Measurements from ENCODE around the gene RHBDD1.
A peak's percentile ranks its signal among the peaks of the same experiment; 100 is the strongest.

The RHBDD1 gene

GRCh38 chr2:226978300-226978699 lies 142.4 kb downstream of the RHBDD1 start:
- no peaks in the 10 kb centered on the region for H4K20me1 ChIP-seq (ENCODE audit: insufficient read depth, low read length)
- no peak overlapping the region for H2AFZ ChIP-seq (ENCODE audit: low read length)
- no peak overlapping the region for H3K9ac ChIP-seq (ENCODE audit: low read length)
- H3K9me3 ChIP-seq (ENCODE audit: low read length), result no peaks in the 10 kb centered on the region
- no peaks in the 10 kb centered on the region for H3K9me2 ChIP-seq (ENCODE audit: low read depth, low read length)
- H3K36me3 ChIP-seq (ENCODE audit: insufficient read depth, low read length), result peaks cover 4% of the 10 kb centered on the region; the same call in 1 of the 2 replicates
- no peaks in the 10 kb centered on the region for H3K27me3 ChIP-seq (ENCODE audit: insufficient read depth, low read length)
- TF ChIP-seq CTCF (IDR thresholded peaks at IDR 0.05; ENCODE audit: low read length), result no peak
- no peak for TF ChIP-seq EZH2 (IDR thresholded peaks at IDR 0.05; ENCODE audit: borderline replicate concordance, low read length)
- no peak overlapping the region for H3K4me3 ChIP-seq (ENCODE audit: low read depth, low read length, poor library complexity, severe bottlenecking)
- H3K27ac ChIP-seq (ENCODE audit: low read depth, low read length, poor library complexity, severe bottlenecking), result peak overlapping the region; percentile 95
- H3K4me1 ChIP-seq (ENCODE audit: insufficient read depth, low read length, severe bottlenecking), result peaks cover 64% of the 10 kb centered on the region
- H3F3A ChIP-seq (ENCODE audit: insufficient read depth, low read length), result no peaks in the 10 kb centered on the region
- no peak overlapping the region for H3K4me2 ChIP-seq (ENCODE audit: low read length)
- no peaks in the 10 kb centered on the region for H3K79me2 ChIP-seq (ENCODE audit: insufficient read depth, low read length)

GRCh38 chr2:226979004-226979403 lies 143.2 kb downstream of the RHBDD1 start:
- no peak overlapping the region for H3K4me3 ChIP-seq (ENCODE audit: low read depth, low read length, poor library complexity, severe bottlenecking)
- H3K27me3 ChIP-seq (ENCODE audit: insufficient read depth, low read length), result no peaks in the 10 kb centered on the region
- no peaks in the 10 kb centered on the region for H3F3A ChIP-seq (ENCODE audit: insufficient read depth, low read length)
- no peaks in the 10 kb centered on the region for H4K20me1 ChIP-seq (ENCODE audit: insufficient read depth, low read length)
- H2AFZ ChIP-seq (ENCODE audit: low read length), result no peak overlapping the region
- peaks cover 4% of the 10 kb centered on the region; the same call in 1 of the 2 replicates for H3K36me3 ChIP-seq (ENCODE audit: insufficient read depth, low read length)
- peak overlapping the region; percentile 95 for H3K27ac ChIP-seq (ENCODE audit: low read depth, low read length, poor library complexity, severe bottlenecking)
- TF ChIP-seq CTCF (IDR thresholded peaks at IDR 0.05; ENCODE audit: low read length) (no peak; the same call in 1 of the 2 replicates), EZH2 (IDR thresholded peaks at IDR 0.05; ENCODE audit: borderline replicate concordance, low read length) (no peak)
- no peak overlapping the region for H3K4me2 ChIP-seq (ENCODE audit: low read length)
- H3K9me3 ChIP-seq (ENCODE audit: low read length), result no peaks in the 10 kb centered on the region
- no peak overlapping the region for H3K9ac ChIP-seq (ENCODE audit: low read length)
- no peaks in the 10 kb centered on the region for H3K79me2 ChIP-seq (ENCODE audit: insufficient read depth, low read length)
- no peaks in the 10 kb centered on the region for H3K9me2 ChIP-seq (ENCODE audit: low read depth, low read length)
- H3K4me1 ChIP-seq (ENCODE audit: insufficient read depth, low read length, severe bottlenecking), result peaks cover 64% of the 10 kb centered on the region

DNA sequence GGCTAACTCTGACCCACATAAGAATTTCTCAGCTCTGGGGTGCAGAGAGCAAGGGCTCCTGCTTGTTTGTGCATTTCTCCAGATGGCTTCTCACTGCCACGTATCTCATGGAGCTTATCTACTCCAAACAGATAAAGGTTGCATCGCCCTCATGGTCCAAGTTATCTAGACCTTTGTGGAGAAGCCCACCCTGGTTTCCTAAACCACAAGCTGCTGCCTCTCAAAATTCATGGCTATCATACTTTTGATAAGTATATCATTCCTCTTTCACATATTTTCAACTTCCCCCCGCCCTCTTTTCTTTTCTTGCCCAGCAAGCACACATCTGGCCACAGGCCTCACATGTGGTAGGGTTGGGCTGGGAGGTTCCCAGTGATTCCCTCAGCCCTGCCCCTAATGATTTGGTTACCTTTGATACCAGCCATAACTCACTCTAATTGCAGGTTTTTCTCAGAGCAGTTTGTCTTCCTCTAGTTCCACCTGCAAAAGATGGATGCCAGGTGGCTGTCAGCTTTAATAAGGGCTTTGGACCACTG lies 146.0 kb downstream of the RHBDD1 start:
- no peaks in the 10 kb centered on the region for H3K27me3 ChIP-seq (ENCODE audit: insufficient read depth, low read length)
- peak overlapping the region; percentile 95 for H3K27ac ChIP-seq (ENCODE audit: low read depth, low read length, poor library complexity, severe bottlenecking)
- no peak for TF ChIP-seq EZH2 (IDR thresholded peaks at IDR 0.05; ENCODE audit: borderline replicate concordance, low read length)
- TF ChIP-seq CTCF (IDR thresholded peaks at IDR 0.05; ENCODE audit: low read length), result no peak
- no peak overlapping the region for H3K4me3 ChIP-seq (ENCODE audit: low read depth, low read length, poor library complexity, severe bottlenecking)
- H3K4me2 ChIP-seq (ENCODE audit: low read length), result peak overlapping the region; percentile 35; the same call in 1 of the 2 replicates
- peak overlapping the region; percentile 40 for H3K9ac ChIP-seq (ENCODE audit: low read length)
- H3K9me3 ChIP-seq (ENCODE audit: low read length), result no peaks in the 10 kb centered on the region
- H2AFZ ChIP-seq (ENCODE audit: low read length), result no peak overlapping the region
- no peaks in the 10 kb centered on the region for H3K36me3 ChIP-seq (ENCODE audit: insufficient read depth, low read length)
- H4K20me1 ChIP-seq (ENCODE audit: insufficient read depth, low read length), result no peaks in the 10 kb centered on the region
- no peaks in the 10 kb centered on the region for H3F3A ChIP-seq (ENCODE audit: insufficient read depth, low read length)
- H3K79me2 ChIP-seq (ENCODE audit: insufficient read depth, low read length), result no peaks in the 10 kb centered on the region
- H3K4me1 ChIP-seq (ENCODE audit: insufficient read depth, low read length, severe bottlenecking), result peaks cover 66% of the 10 kb centered on the region
- H3K9me2 ChIP-seq (ENCODE audit: low read depth, low read length), result no peaks in the 10 kb centered on the region
